ENCODE measurements around the gene NTM.

NTM gene

GRCh38 chr11:131411636-131412035 lies 41.2 kb downstream of the NTM start:
- no peak for TF ChIP-seq CTCF (conservative IDR thresholded peaks at IDR 0.05; ENCODE audit: low read length)
- TF ChIP-seq EZH2phosphoT487 (IDR thresholded peaks at IDR 0.05; ENCODE audit: borderline replicate concordance) = no peak
- Histone ChIP-seq H3K27me3 (ENCODE audit: insufficient read depth, low read length, poor library complexity, severe bottlenecking) (no peaks in the 10 kb centered on the region), H3K4me3 (ENCODE audit: low read length, poor library complexity, severe bottlenecking) (no peak overlapping the region), H3K4me1 (ENCODE audit: insufficient read depth, low read length, poor library complexity, severe bottlenecking) (no peaks in the 10 kb centered on the region), H3K9me2 (replicated peaks; ENCODE audit: low read depth, low read length) (no peaks in the 10 kb centered on the region), H3K36me3 (ENCODE audit: insufficient read depth, low read length) (no peaks in the 10 kb centered on the region), H3K9ac (ENCODE audit: low read depth, low read length, poor library complexity, severe bottlenecking) (no peak overlapping the region), H3K4me2 (ENCODE audit: low read depth, low read length, poor library complexity, severe bottlenecking) (no peak overlapping the region), H2AFZ (ENCODE audit: low read length) (no peak overlapping the region), H3K79me2 (ENCODE audit: insufficient read depth, low read length) (no peaks in the 10 kb centered on the region), H3F3A (ENCODE audit: low read depth) (no peaks in the 10 kb centered on the region), H3K9me3 (ENCODE audit: insufficient read depth, low read depth, low read length) (no peaks in the 10 kb centered on the region), H4K20me1 (ENCODE audit: insufficient read depth, low read length, poor library complexity, severe bottlenecking) (no peaks in the 10 kb centered on the region)

DNA sequence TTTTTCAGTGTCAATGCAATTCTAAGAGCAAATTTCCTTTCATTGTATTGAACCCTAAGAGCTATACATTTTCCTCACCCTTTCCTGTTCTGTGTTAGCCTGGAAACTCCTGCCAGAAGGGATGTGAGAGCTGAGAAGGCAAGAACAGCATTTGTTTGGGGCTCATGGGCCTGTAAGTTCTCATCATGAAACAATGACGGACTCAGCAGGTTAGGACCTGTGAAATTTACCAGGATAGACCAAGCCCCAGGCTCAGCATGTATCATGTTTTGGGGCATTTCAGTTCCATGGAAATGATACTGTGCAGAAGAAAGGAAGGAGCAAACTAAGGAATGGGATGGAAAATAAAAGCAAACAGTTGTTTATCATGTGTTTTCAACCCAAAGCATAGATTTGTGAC lies 41.6 kb downstream of the NTM start:
- Histone ChIP-seq H3F3A (ENCODE audit: low read depth) (no peaks in the 10 kb centered on the region), H3K4me3 (ENCODE audit: low read length, poor library complexity, severe bottlenecking) (no peak overlapping the region), H3K9me2 (replicated peaks; ENCODE audit: low read depth, low read length) (no peaks in the 10 kb centered on the region), H3K4me2 (ENCODE audit: low read depth, low read length, poor library complexity, severe bottlenecking) (no peak overlapping the region), H3K4me1 (ENCODE audit: insufficient read depth, low read length, poor library complexity, severe bottlenecking) (no peaks in the 10 kb centered on the region), H3K27me3 (ENCODE audit: insufficient read depth, low read length, poor library complexity, severe bottlenecking) (no peaks in the 10 kb centered on the region), H3K9me3 (ENCODE audit: insufficient read depth, low read depth, low read length) (no peaks in the 10 kb centered on the region), H4K20me1 (ENCODE audit: insufficient read depth, low read length, poor library complexity, severe bottlenecking) (no peaks in the 10 kb centered on the region), H3K9ac (ENCODE audit: low read depth, low read length, poor library complexity, severe bottlenecking) (no peak overlapping the region), H3K36me3 (ENCODE audit: insufficient read depth, low read length) (no peaks in the 10 kb centered on the region), H2AFZ (ENCODE audit: low read length) (no peak overlapping the region), H3K79me2 (ENCODE audit: insufficient read depth, low read length) (no peaks in the 10 kb centered on the region)
- TF ChIP-seq EZH2phosphoT487 (IDR thresholded peaks at IDR 0.05; ENCODE audit: borderline replicate concordance) (no peak), CTCF (conservative IDR thresholded peaks at IDR 0.05; ENCODE audit: low read length) (no peak)

DNA sequence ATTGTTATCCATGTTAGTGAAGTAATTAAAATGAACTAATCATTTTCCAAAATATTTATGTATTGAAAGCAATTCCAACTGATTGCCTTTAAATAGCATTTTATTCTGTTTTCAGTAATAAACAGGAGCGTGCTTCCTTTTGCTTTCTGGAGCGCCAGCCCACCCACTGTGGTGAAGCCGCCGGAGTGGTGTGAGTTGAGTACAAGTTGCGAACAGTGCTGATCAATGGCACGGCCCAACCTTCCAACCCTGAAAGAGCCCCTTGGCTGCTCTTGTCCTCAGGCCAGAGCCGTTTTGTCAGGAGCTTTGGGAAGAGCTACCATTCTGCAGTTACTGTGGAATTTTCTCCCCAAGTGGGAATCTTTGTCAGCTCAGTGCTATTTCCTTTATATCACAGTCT lies 42.8 kb downstream of the NTM start:
- Histone ChIP-seq H3F3A (ENCODE audit: low read depth) (no peaks in the 10 kb centered on the region), H3K79me2 (ENCODE audit: insufficient read depth, low read length) (no peaks in the 10 kb centered on the region), H3K9ac (ENCODE audit: low read depth, low read length, poor library complexity, severe bottlenecking) (no peak overlapping the region)

More for the DNA sequence above, 42.8 kb downstream of the NTM start:
- H2AFZ ChIP-seq (ENCODE audit: low read length) = no peak overlapping the region
- H3K4me1 ChIP-seq (ENCODE audit: insufficient read depth, low read length, poor library complexity, severe bottlenecking) = no peaks in the 10 kb centered on the region
- no peak overlapping the region for H3K4me3 ChIP-seq (ENCODE audit: low read length, poor library complexity, severe bottlenecking)
- H3K9me3 ChIP-seq (ENCODE audit: insufficient read depth, low read depth, low read length) = no peaks in the 10 kb centered on the region
- no peaks in the 10 kb centered on the region for H3K27me3 ChIP-seq (ENCODE audit: insufficient read depth, low read length, poor library complexity, severe bottlenecking)
- no peaks in the 10 kb centered on the region for H3K36me3 ChIP-seq (ENCODE audit: insufficient read depth, low read length)
- no peaks in the 10 kb centered on the region for H4K20me1 ChIP-seq (ENCODE audit: insufficient read depth, low read length, poor library complexity, severe bottlenecking)
- no peaks in the 10 kb centered on the region for H3K9me2 ChIP-seq (replicated peaks; ENCODE audit: low read depth, low read length)
- H3K4me2 ChIP-seq (ENCODE audit: low read depth, low read length, poor library complexity, severe bottlenecking) = no peak overlapping the region
- no peak for TF ChIP-seq EZH2phosphoT487 (IDR thresholded peaks at IDR 0.05; ENCODE audit: borderline replicate concordance)
- no peak for TF ChIP-seq CTCF (conservative IDR thresholded peaks at IDR 0.05; ENCODE audit: low read length)

Measured in Loucy (cell line).